HG02884 (cell line): Measurements from ENCODE around the gene ZPR1.

ENCODE experiments used
- ATAC-seq: cut with Tn5 transposase; IDR thresholded peaks from one replicate; pipeline ENCODE4 v1.9.1; 2021; ENCODE audit warnings: mild to moderate bottlenecking, moderate library complexity; ENCODE audit not compliant: unreplicated experiment

ZPR1 gene

GRCh38 chr11:116792869-116793771, 5.3 kb upstream of the ZPR1 start:
- ATAC-seq: no peak

GRCh38 chr11:116792144-116792868, 4.5 kb upstream of the ZPR1 start:
- no peak for ATAC-seq

- no peak for ATAC-seq
Measured at GRCh38 chr11:116791813-116792143, 4.0 kb upstream of the ZPR1 start, which contains the start of gene APOA5. Gene APOA5 (minus strand): TSS chr11:116791879. CDS start chr11:116791860, 19 bp downstream.

- no peak for ATAC-seq
Measured at GRCh38 chr11:116791002-116791812, 3.4 kb upstream of the ZPR1 start.

- ATAC-seq: no peak
Measured at GRCh38 chr11:116790167-116791001, 2.6 kb upstream of the ZPR1 start.

GRCh38 chr11:116788975-116789374, 1.2 kb upstream of the ZPR1 start:
- no peak for ATAC-seq

- ATAC-seq: no peak
Measured at GRCh38 chr11:116788534-116788933, 711 bp upstream of the ZPR1 start.

- ATAC-seq: no peak
Measured at GRCh38 chr11:116787436-116787785, 412 bp downstream of the ZPR1 start.

- ATAC-seq: no peak
Measured at GRCh38 chr11:116786966-116787365, 857 bp downstream of the ZPR1 start.

GRCh38 chr11:116786326-116786725, 1.5 kb downstream of the ZPR1 start:
- no peak for ATAC-seq

GRCh38 chr11:116782728-116783127, 5.1 kb downstream of the ZPR1 start:
- no peak for ATAC-seq

GRCh38 chr11:116778556-116778955, 9.3 kb downstream of the ZPR1 start:
- no peak for ATAC-seq

- no peak for ATAC-seq
Measured at GRCh38 chr11:116777056-116777455, 10.8 kb downstream of the ZPR1 start.

GRCh38 chr11:116776522-116776984, 11.3 kb downstream of the ZPR1 start:
- ATAC-seq: no peak

- no peak for ATAC-seq
Measured at GRCh38 chr11:116775975-116776374, 11.8 kb downstream of the ZPR1 start.

- no peak for ATAC-seq
Measured at GRCh38 chr11:116774661-116775060, 13.2 kb downstream of the ZPR1 start.

- peak; percentile 36 for ATAC-seq
Measured at GRCh38 chr11:116773203-116774097, 14.4 kb downstream of the ZPR1 start.

GRCh38 chr11:116772443-116773202, 15.2 kb downstream of the ZPR1 start, which contains the start of gene BUD13:
Gene BUD13 (minus strand): TSS chr11:116772987. CDS start chr11:116772964, 23 bp downstream.
- ATAC-seq: peak; percentile 77
